GOT3 (cell line): ENCODE data around the gene EFS.
"Not testable (repeated sequence)": the region's sequence is repeated elsewhere in the genome, so short reads cannot be mapped to it uniquely, and the experiment has no call there.

Experiments used
- DNase-seq: peaks from one replicate; lab custom pipeline; 2025; ENCODE audit warnings: mixed read lengths; lab: John Stamatoyannopoulos, UW

EFS gene

GRCh38 chr14:23326491-23327332 lies 38.3 kb downstream of the EFS start:
- DNase-seq, result no peak

- DNase-seq, result not testable (repeated sequence)
Observed at GRCh38 chr14:23325746-23326145, 39.2 kb downstream of the EFS start.

- DNase-seq, result no peak
Observed at GRCh38 chr14:23324993-23325392, 40.0 kb downstream of the EFS start.

GRCh38 chr14:23324455-23324846 lies 40.5 kb downstream of the EFS start:
- no peak for DNase-seq

- no peak for DNase-seq
Observed at GRCh38 chr14:23323838-23324454, 41.0 kb downstream of the EFS start.

- DNase-seq, result no peak
Observed at GRCh38 chr14:23322568-23323517, 42.1 kb downstream of the EFS start.

- no peak for DNase-seq
Observed at GRCh38 chr14:23321572-23322547, 43.1 kb downstream of the EFS start.

- DNase-seq, result peak; percentile 92
Observed at GRCh38 chr14:23320584-23321571, 44.1 kb downstream of the EFS start, which contains the start of gene PABPN1. Gene PABPN1 (plus strand): TSS chr14:23321457. CDS start chr14:23321470, 13 bp downstream.

GRCh38 chr14:23319746-23320583 lies 45.0 kb downstream of the EFS start:
- no peak for DNase-seq

GRCh38 chr14:23316300-23316699 lies 48.7 kb downstream of the EFS start:
- DNase-seq, result no peak

- DNase-seq, result no peak
Observed at GRCh38 chr14:23310546-23310945, 54.4 kb downstream of the EFS start.

- DNase-seq, result no peak
Observed at GRCh38 chr14:23308721-23309445, 56.1 kb downstream of the EFS start.

GRCh38 chr14:23307687-23308644 lies 57.0 kb downstream of the EFS start:
- no peak for DNase-seq

GRCh38 chr14:23307146-23307530 lies 57.8 kb downstream of the EFS start:
- no peak for DNase-seq

- no peak for DNase-seq
Observed at GRCh38 chr14:23306412-23307145, 58.4 kb downstream of the EFS start, which contains the start of gene BCL2L2. Gene BCL2L2 (plus strand): TSS chr14:23306833. CDS start chr14:23307768, 935 bp downstream.
